Smooth muscle cell (in vitro differentiated cells): ENCODE measurements around the gene ARID3A. TPM values are rescaled to one million over a fixed set of nuclear protein-coding genes. Genes with fewer than 3 reads are reported as not detected.
A peak's percentile ranks its signal among the peaks of the same experiment; 100 is the strongest.

Experiments
- DNase-seq: peaks from one replicate; lab custom pipeline; 2025; ENCODE audit not compliant: unreplicated experiment; lab: John Stamatoyannopoulos, UW
- H2AFZ ChIP-seq: fragments of 200-600 bp; sonication (generic); 2 replicates; pipeline ENCODE4 v1.6.0; 2016; ENCODE audit warnings: antibody characterized with exemption, low read depth, mild to moderate bottlenecking
- H3F3A ChIP-seq: fragments of 200-600 bp; sonication (generic); 2 replicates; pipeline ENCODE4 v1.6.0; 2017; ENCODE audit warnings: antibody characterized with exemption, low read depth
- H3K27ac ChIP-seq: fragments of 200-600 bp; sonication (generic); 2 replicates; pipeline ENCODE4 v1.5.1; 2016; ENCODE audit warnings: low read depth, mild to moderate bottlenecking
- H3K27me3 ChIP-seq: fragments of 200-600 bp; sonication (generic); 2 replicates; pipeline ENCODE4 v1.6.1; 2016; ENCODE audit warnings: low read depth, mild to moderate bottlenecking
- H3K36me3 ChIP-seq: fragments of 200-600 bp; sonication (generic); 2 replicates; pipeline ENCODE4 v1.5.1; 2016; ENCODE audit warnings: low read depth
- H3K4me1 ChIP-seq: fragments of 200-600 bp; sonication (generic); 2 replicates; pipeline ENCODE4 v1.5.1; 2016; ENCODE audit warnings: low read depth
- H3K4me2 ChIP-seq: fragments of 200-600 bp; sonication (generic); 2 replicates; pipeline ENCODE4 v1.6.0; 2016; ENCODE audit warnings: mild to moderate bottlenecking
- H3K4me3 ChIP-seq: fragments of 200-600 bp; sonication (generic); 2 replicates; pipeline ENCODE4 v1.5.1; 2016; ENCODE audit warnings: mild to moderate bottlenecking
- H3K79me2 ChIP-seq: fragments of 200-600 bp; sonication (generic); 2 replicates; pipeline ENCODE4 v1.6.0; 2016; ENCODE audit warnings: low read depth, mild to moderate bottlenecking
- H3K9ac ChIP-seq: fragments of 200-600 bp; sonication (generic); 2 replicates; pipeline ENCODE4 v1.6.0; 2016; ENCODE audit warnings: low read depth
- H3K9me3 ChIP-seq: fragments of 200-600 bp; sonication (generic); replicated peaks from 2 replicates; pipeline ENCODE4 v1.5.1; 2016; ENCODE audit warnings: low read depth
- H4K20me1 ChIP-seq: fragments of 200-600 bp; sonication (generic); 2 replicates; pipeline ENCODE4 v1.6.0; 2016; ENCODE audit warnings: low read depth
- CTCF ChIP-seq: fragments of 200-600 bp; sonication (generic); IDR thresholded peaks from 2 replicates; pipeline ENCODE4 v1.5.1; 2017; ENCODE audit warnings: borderline replicate concordance, mild to moderate bottlenecking, antibody characterized with exemption; ENCODE audit not compliant: insufficient read depth, poor library complexity, severe bottlenecking
- WGBS: methylation state at CpG from one replicate; pipeline ENCODE4 v1.1.7; 2016; ENCODE audit warnings: low lambda C conversion rate; 5-methylcytosine and 5-hydroxymethylcytosine counted together
- polyA plus RNA-seq: library from polyadenylated mRNA; unstranded; fragments of >200 nt; fragmentation: Nextera tagmentation; extraction: Ambion mirVana; gene quantifications from 2 replicates; pipeline ENCODE4 v1.2.1, GENCODE V29; 2016
- total RNA-seq: library from RNA; depleted of rRNA; stranded (reverse); fragments of >200 nt; gene quantifications from 2 replicates; pipeline ENCODE4 v1.2.3, GENCODE V29; 2014

ARID3A gene
- total and polyA plus RNA-seq, 2 experiments from 2014 or later, result 45.7 to 50.3 TPM

- Histone ChIP-seq H3K36me3 (no peaks in the 10 kb centered on the region), H3K4me1 (no peaks in the 10 kb centered on the region), H4K20me1 (peaks cover 99% of the 10 kb centered on the region), H3K9ac (no peak overlapping the region), H3K9me3 (no peaks in the 10 kb centered on the region), H2AFZ (no peak overlapping the region), H3K4me3 (no peak overlapping the region), H3K79me2 (peaks cover 100% of the 10 kb centered on the region), H3K27me3 (no peaks in the 10 kb centered on the region), H3K27ac (peak overlapping the region; percentile 16), H3K4me2 (no peak overlapping the region), H3F3A (no peaks in the 10 kb centered on the region)
- TF ChIP-seq CTCF, result no peak
- no peak for DNase-seq
- WGBS, result 97% methylated on average over 17 of the region's 17 CpGs
Measured at GRCh38 chr19:943551-944170, 17.8 kb downstream of the ARID3A start.

DNA sequence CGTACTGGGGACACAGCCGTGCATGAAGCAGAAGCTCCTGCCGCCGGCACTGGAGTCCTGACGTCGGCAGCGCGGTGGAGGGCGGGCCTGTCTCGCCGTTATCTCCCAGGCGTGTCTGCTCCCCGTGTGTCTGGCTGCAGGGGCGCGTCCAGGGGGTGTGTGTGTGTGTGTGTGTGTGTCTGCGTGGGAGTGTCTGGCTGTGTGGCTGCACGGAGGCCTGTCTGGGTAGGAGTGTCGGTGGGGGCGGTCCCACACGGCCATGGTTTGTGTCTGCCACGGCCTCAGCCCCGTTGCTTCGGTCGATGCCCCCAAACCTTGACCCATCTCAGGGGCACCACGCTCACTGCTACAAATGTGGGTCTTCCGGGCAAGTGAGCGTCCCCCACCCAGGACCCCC is 18.3 kb downstream of the ARID3A start:
- 46% methylated on average over 27 of the region's 27 CpGs for WGBS
- H3K9ac ChIP-seq, result peak overlapping the region; percentile 74
- H3K4me2 ChIP-seq, result no peak overlapping the region
- no peak for DNase-seq
- H2AFZ ChIP-seq, result no peak overlapping the region
- no peaks in the 10 kb centered on the region for H3K9me3 ChIP-seq
- peak overlapping the region; percentile 88 for H3K27ac ChIP-seq
- H3K4me1 ChIP-seq, result no peaks in the 10 kb centered on the region
- no peaks in the 10 kb centered on the region for H3F3A ChIP-seq
- H3K36me3 ChIP-seq, result no peaks in the 10 kb centered on the region
- no peak overlapping the region for H3K4me3 ChIP-seq
- H3K79me2 ChIP-seq, result peaks cover 100% of the 10 kb centered on the region
- peaks cover 99% of the 10 kb centered on the region for H4K20me1 ChIP-seq
- no peaks in the 10 kb centered on the region for H3K27me3 ChIP-seq
- TF ChIP-seq CTCF, result no peak

- WGBS, result 91% methylated on average over 22 of the region's 22 CpGs
- H3K4me3 ChIP-seq, result no peak overlapping the region
- H3K27me3 ChIP-seq, result no peaks in the 10 kb centered on the region
- H3K36me3 ChIP-seq, result no peaks in the 10 kb centered on the region
- no peak for DNase-seq
- H3K4me2 ChIP-seq, result no peak overlapping the region
- no peaks in the 10 kb centered on the region for H3F3A ChIP-seq
- H2AFZ ChIP-seq, result no peak overlapping the region
- no peak for TF ChIP-seq CTCF
- H4K20me1 ChIP-seq, result peaks cover 98% of the 10 kb centered on the region
- H3K9me3 ChIP-seq, result no peaks in the 10 kb centered on the region
- H3K79me2 ChIP-seq, result peaks cover 100% of the 10 kb centered on the region
- peak overlapping the region; percentile 88 for H3K27ac ChIP-seq
- peak overlapping the region; percentile 74 for H3K9ac ChIP-seq
- H3K4me1 ChIP-seq, result no peaks in the 10 kb centered on the region
Measured at GRCh38 chr19:944663-945241, 18.9 kb downstream of the ARID3A start.
